Esophagus muscularis mucosa (tissue), 4 donors: ENCODE data around the gene TMEM123. TPM values are rescaled to one million over a fixed set of nuclear protein-coding genes. Genes with fewer than 3 reads are reported as not detected.

Experiments used
- DNase-seq: peaks from one replicate; pipeline ENCODE4 v3.0.0-alpha.2; 2017; ENCODE audit errors: extremely low spot score
- H3K27ac ChIP-seq, 4 donors: fragments of 200-600 bp; sonication (generic); replicated peaks in 1 of 4; 1 replicate in 3 of 4; 2 replicates in 1 of 4; pipeline ENCODE4 v1.5.1; 2016 to 2019; ENCODE audit warnings: mild to moderate bottlenecking in 1 of 4
- H3K27me3 ChIP-seq, 4 donors: fragments of 200-600 bp; sonication (generic); one replicate each; pipeline versions ENCODE4 v1.5.1 to v1.6.0; 2016 to 2019
- H3K36me3 ChIP-seq, 4 donors: fragments of 200-600 bp; sonication (generic); one replicate each; pipeline ENCODE4 v1.5.1; 2016 to 2019
- H3K4me1 ChIP-seq, 4 donors: fragments of 200-600 bp; sonication (generic); one replicate each; pipeline ENCODE4 v1.5.1; 2016 to 2019
- H3K4me3 ChIP-seq, 4 donors: fragments of 200-600 bp; sonication (generic); 1 replicate in 2 of 4; 2 replicates in 2 of 4; pipeline ENCODE4 v1.5.1; 2016 to 2019; ENCODE audit warnings: mild to moderate bottlenecking in 4 of 4, moderate library complexity in 1 of 4
- H3K9me3 ChIP-seq, 4 donors: fragments of 200-600 bp; sonication (generic); 1 replicate in 3 of 4; 2 replicates in 1 of 4; pipeline ENCODE4 v1.5.1; 2016 to 2019
- CTCF ChIP-seq, 3 experiments: fragments of 200-600 bp in 2 of 3; fragments of 450-650 bp in 1 of 3; sonication (generic) in 2 of 3; IDR thresholded peaks; one replicate each; pipeline ENCODE4 v1.5.1; 2017 to 2019; ENCODE audit warnings: antibody characterized with exemption in 3 of 3, mild to moderate bottlenecking in 2 of 3, moderate library complexity in 1 of 3
- EP300 ChIP-seq: sonication (generic); formaldehyde crosslinking; IDR thresholded peaks from one replicate; pipeline ENCODE4 v1.6.1; 2017; ENCODE audit warnings: antibody characterized with exemption
- POLR2A ChIP-seq: fragments of 450-650 bp; IDR thresholded peaks from one replicate; pipeline ENCODE4 v1.6.1; 2017; ENCODE audit warnings: antibody characterized with exemption, moderate library complexity, mild to moderate bottlenecking, low read depth
- POLR2AphosphoS5 ChIP-seq, 2 donors: sonication (generic); formaldehyde crosslinking; IDR thresholded peaks; one replicate each; pipeline ENCODE4 v1.6.1; 2017; ENCODE audit warnings: antibody characterized with exemption in 2 of 2
- WGBS: methylation state at CpG from one replicate; pipeline ENCODE4 v1.1.5; 2018; 5-methylcytosine and 5-hydroxymethylcytosine counted together
- intact Hi-C: fragments of 100-400 bp; cut with DNase I; formaldehyde crosslinking; loops from one replicate; pipeline ENCODE4 v1.15.1; 2023
- total RNA-seq, 4 donors: library from RNA; depleted of rRNA; stranded (reverse); fragments of >200 nt; gene quantifications; one replicate each; pipeline versions ENCODE4 v1.1.0 to v1.2.1, GENCODE V29; 2016

Gene TMEM123
- total RNA-seq, 4 donors from 2014 or later: 82.7 to 116 (median 88.8) TPM

- intact Hi-C loops: no loop called here
These were observed 50.0 kb downstream of the TMEM123 start for GRCh38 chr11:102402548-102402947.

GRCh38 chr11:102401905-102402304 lies 50.7 kb downstream of the TMEM123 start:
- no peaks in the 10 kb centered on the region for H3K27me3 ChIP-seq
- H3K9me3 ChIP-seq: no peaks in the 10 kb centered on the region
- no peak for DNase-seq
- H3K27ac ChIP-seq: no peak overlapping the region
- no peak overlapping the region for H3K4me3 ChIP-seq
- H3K36me3 ChIP-seq: peaks cover 11 to 57% (median 34%) of the 10 kb centered on the region in 4 donors
- TF ChIP-seq EP300: no peak
- no peak for TF ChIP-seq CTCF (IDR thresholded peaks at IDR 0.05)
- TF ChIP-seq POLR2A: no peak
- H3K4me1 ChIP-seq: peaks cover 0 to 11% (median 9%) of the 10 kb centered on the region in 4 donors
- intact Hi-C loops: no loop called here
- 94% methylated on average over 3 of the region's 3 CpGs for WGBS

More at GRCh38 chr11:102402548-102402947, 50.0 kb downstream of the TMEM123 start:
- no peak overlapping the region for H3K27ac ChIP-seq
- DNase-seq: no peak
- no peaks in the 10 kb centered on the region for H3K9me3 ChIP-seq
- peaks cover 11 to 59% (median 34%) of the 10 kb centered on the region in 4 donors for H3K36me3 ChIP-seq
- no peak overlapping the region for H3K4me3 ChIP-seq
- H3K4me1 ChIP-seq: peaks cover 0 to 12% (median 9%) of the 10 kb centered on the region in 4 donors
- no peak for TF ChIP-seq EP300
- TF ChIP-seq POLR2AphosphoS5 (IDR thresholded peaks at IDR 0.05): no peak
- TF ChIP-seq CTCF (IDR thresholded peaks at IDR 0.05): no peak
- TF ChIP-seq POLR2A: no peak
- H3K27me3 ChIP-seq: no peaks in the 10 kb centered on the region

GRCh38 chr11:102400603-102401002 lies 52.0 kb downstream of the TMEM123 start:
- DNase-seq: no peak
- no peak for TF ChIP-seq POLR2A
- TF ChIP-seq CTCF (IDR thresholded peaks at IDR 0.05): no peak
- no peak for TF ChIP-seq EP300
- no peak for TF ChIP-seq POLR2AphosphoS5 (IDR thresholded peaks at IDR 0.05)
- no peaks in the 10 kb centered on the region for H3K27me3 ChIP-seq
- H3K9me3 ChIP-seq: no peaks in the 10 kb centered on the region
- 91% methylated on average over 5 of the region's 5 CpGs for WGBS
- peaks cover 10 to 60% (median 34%) of the 10 kb centered on the region in 4 donors for H3K36me3 ChIP-seq
- intact Hi-C loops: no loop called here
- no peak overlapping the region for H3K27ac ChIP-seq
- H3K4me1 ChIP-seq: peaks cover 0 to 11% (median 8%) of the 10 kb centered on the region in 4 donors
- H3K4me3 ChIP-seq: no peak overlapping the region

- no peaks in the 10 kb centered on the region for H3K9me3 ChIP-seq
- no peak overlapping the region for H3K4me3 ChIP-seq
- DNase-seq: no peak
- intact Hi-C loops: no loop called here
- peaks cover 17 to 62% (median 39%) of the 10 kb centered on the region in 4 donors for H3K36me3 ChIP-seq
- 100% methylated on average over 2 of the region's 2 CpGs for WGBS
- H3K4me1 ChIP-seq: peaks cover 0 to 11% (median 7%) of the 10 kb centered on the region in 4 donors
- H3K27me3 ChIP-seq: no peaks in the 10 kb centered on the region
- no peak for TF ChIP-seq POLR2A
- TF ChIP-seq POLR2AphosphoS5 (IDR thresholded peaks at IDR 0.05): no peak
- no peak for TF ChIP-seq CTCF (IDR thresholded peaks at IDR 0.05)
- no peak for TF ChIP-seq EP300
- H3K27ac ChIP-seq: no peak overlapping the region
These were observed 53.4 kb downstream of the TMEM123 start for GRCh38 chr11:102399189-102399588.

DNA sequence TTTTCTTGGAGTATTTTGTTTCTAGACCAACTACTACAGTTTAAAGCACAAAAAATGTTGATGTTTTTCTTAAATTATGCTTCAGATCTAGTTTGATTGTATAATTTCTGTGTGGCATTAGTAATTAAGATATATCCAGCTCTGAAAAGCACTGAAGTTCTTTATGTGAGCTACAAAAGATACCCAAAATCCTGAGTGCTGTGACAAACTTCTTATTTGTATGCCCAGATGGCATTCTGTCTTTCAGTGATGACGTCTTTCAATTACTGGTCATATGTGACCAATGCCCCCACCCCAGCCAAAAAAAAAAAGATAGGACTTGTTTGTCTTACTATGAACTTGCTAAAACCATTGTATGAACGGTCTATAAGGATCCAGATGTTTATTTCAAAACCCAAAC lies 54.3 kb downstream of the TMEM123 start:
- 94% methylated on average over 2 of the region's 2 CpGs for WGBS
- Histone ChIP-seq H3K4me3 (no peak overlapping the region), H3K4me1 (peaks cover 0 to 11% (median 7%) of the 10 kb centered on the region in 4 donors), H3K27ac (no peak overlapping the region), H3K27me3 (no peaks in the 10 kb centered on the region), H3K36me3 (peaks cover 17 to 64% (median 44%) of the 10 kb centered on the region in 4 donors), H3K9me3 (no peaks in the 10 kb centered on the region)
- no peak for DNase-seq
- no peak for TF ChIP-seq CTCF (IDR thresholded peaks at IDR 0.05)
- TF ChIP-seq EP300: no peak
- TF ChIP-seq POLR2AphosphoS5 (IDR thresholded peaks at IDR 0.05): no peak
- TF ChIP-seq POLR2A: no peak
- intact Hi-C loops: no loop called here
